Common myeloid progenitor, CD34-positive (primary cell): Measurements from ENCODE around the gene ERICH3.

Experiments
- CTCF ChIA-PET: fragments of 350-600 bp; sonication (Branson Sonifier 250); formaldehyde crosslinking; loops from one replicate; lab custom pipeline; 2021; ENCODE audit warnings: antibody characterized with exemption; lab: Charles Lee
- POLR2A ChIA-PET: fragments of 350-600 bp; sonication (Branson Sonifier 250); formaldehyde crosslinking; loops from one replicate; lab custom pipeline; 2021; ENCODE audit warnings: antibody characterized with exemption; lab: Charles Lee
- DNase-seq, 3 donors: peaks; one replicate each; pipeline versions ENCODE4 v3.0.0 to v3.0.0-alpha.2; 2013
- H3K27ac ChIP-seq, 2 experiments: 1 replicate in 1 of 2; 2 replicates in 1 of 2; pipeline ENCODE4 v1.7.0; 2013; ENCODE audit warnings: inconsistent platforms in 2 of 2, low read length in 2 of 2, mild to moderate bottlenecking in 2 of 2, low read depth in 1 of 2, moderate library complexity in 1 of 2; ENCODE audit not compliant: severe bottlenecking in 2 of 2, insufficient read depth in 1 of 2, poor library complexity in 1 of 2
- H3K27me3 ChIP-seq, 5 experiments: replicated peaks in 2 of 5; 1 replicate in 3 of 5; 2 replicates in 2 of 5; pipeline versions ENCODE4 v1.6.1 to v1.7.0; 2013; ENCODE audit warnings: low read length in 4 of 5, mild to moderate bottlenecking in 2 of 5, moderate library complexity in 2 of 5, inconsistent platforms in 1 of 5; ENCODE audit not compliant: insufficient read depth in 5 of 5, control insufficient read depth in 4 of 5
- H3K36me3 ChIP-seq, 4 experiments: 1 replicate in 2 of 4; 2 replicates in 2 of 4; pipeline versions ENCODE4 v1.6.1 to v1.7.0; 2013; ENCODE audit warnings: low read length in 3 of 4, control low read depth in 1 of 4, mild to moderate bottlenecking in 1 of 4; ENCODE audit not compliant: control insufficient read depth in 4 of 4, insufficient read depth in 4 of 4
- H3K4me1 ChIP-seq, 4 experiments: 1 replicate in 3 of 4; 2 replicates in 1 of 4; pipeline versions ENCODE4 v1.6.1 to v1.7.1; 2013; ENCODE audit warnings: low read length in 3 of 4, mild to moderate bottlenecking in 3 of 4, control low read depth in 1 of 4, inconsistent platforms in 1 of 4, moderate library complexity in 1 of 4; ENCODE audit not compliant: control insufficient read depth in 4 of 4, insufficient read depth in 4 of 4; ENCODE audit errors: control extremely low read depth in 1 of 4
- H3K4me3 ChIP-seq, 7 experiments: 1 replicate in 4 of 7; 2 replicates in 3 of 7; pipeline versions ENCODE4 v1.5.1 to v1.7.0; 2013; ENCODE audit warnings: mild to moderate bottlenecking in 7 of 7, low read length in 6 of 7, moderate library complexity in 6 of 7, inconsistent platforms in 2 of 7, low read depth in 2 of 7, control low read depth in 1 of 7; ENCODE audit not compliant: insufficient read depth in 4 of 7, control insufficient read depth in 1 of 7; ENCODE audit errors: extremely low read depth in 1 of 7
- H3K9me3 ChIP-seq, 5 experiments: 1 replicate in 4 of 5; 2 replicates in 1 of 5; pipeline versions ENCODE4 v1.6.1 to v1.7.1; 2013; ENCODE audit warnings: low read length in 4 of 5, mild to moderate bottlenecking in 2 of 5, inconsistent platforms in 1 of 5, low read depth in 1 of 5, moderate library complexity in 1 of 5; ENCODE audit not compliant: control insufficient read depth in 4 of 5, insufficient read depth in 2 of 5; ENCODE audit errors: control extremely low read depth in 1 of 5
- WGBS: methylation state at CpG from one replicate; pipeline ENCODE4 v1.1.5; 2013; ENCODE audit not compliant: insufficient coverage; 5-methylcytosine and 5-hydroxymethylcytosine counted together

Gene ERICH3

DNA sequence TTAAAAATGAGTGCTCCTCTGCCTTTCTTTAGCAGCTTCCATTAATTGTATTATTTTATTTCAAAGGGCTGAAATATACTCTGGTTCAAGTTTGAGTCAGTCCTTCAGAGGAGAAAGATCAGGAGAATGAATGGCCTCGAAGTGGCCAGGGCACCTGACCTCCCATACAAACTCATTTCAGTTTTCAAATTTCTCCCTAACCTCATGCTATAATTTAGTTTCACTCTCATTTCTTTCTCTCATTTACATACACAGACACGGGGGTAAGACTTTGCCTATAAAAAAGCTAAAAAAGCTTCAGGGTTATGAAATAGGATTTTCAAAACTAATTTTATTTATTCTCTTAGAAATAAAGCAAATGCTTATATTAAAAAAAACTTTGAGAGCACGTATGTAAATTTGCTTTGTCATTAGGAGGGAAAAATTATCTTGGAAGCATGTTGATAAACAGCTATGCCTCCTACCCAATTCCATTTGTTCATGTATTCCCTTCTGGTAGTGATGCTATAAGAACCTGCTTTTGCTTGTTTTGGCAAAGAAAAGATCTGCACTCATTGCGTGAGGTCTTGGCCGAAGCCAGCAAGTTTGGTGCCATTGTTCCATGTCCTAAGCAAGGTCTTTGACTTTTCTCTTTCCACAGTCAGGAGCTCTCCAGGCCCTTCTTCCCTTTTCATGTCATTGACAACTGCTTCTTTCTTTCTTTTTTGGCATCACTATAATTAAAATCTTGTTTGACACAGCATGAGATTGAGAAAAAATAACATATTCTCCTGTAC is 80.8 kb downstream of the ERICH3 start:
- ChIA-PET POLR2A (no interaction called here), CTCF (no interaction called here)
- no peaks in the 10 kb centered on the region for H3K9me3 ChIP-seq
- H3K4me3 ChIP-seq: no peak overlapping the region
- H3K27me3 ChIP-seq: no peaks in the 10 kb centered on the region
- no peaks in the 10 kb centered on the region for H3K36me3 ChIP-seq
- 86% methylated on average over 3 of the region's 5 CpGs for WGBS
- DNase-seq: no peak
- no peaks in the 10 kb centered on the region for H3K4me1 ChIP-seq
- H3K27ac ChIP-seq: no peak overlapping the region

DNA sequence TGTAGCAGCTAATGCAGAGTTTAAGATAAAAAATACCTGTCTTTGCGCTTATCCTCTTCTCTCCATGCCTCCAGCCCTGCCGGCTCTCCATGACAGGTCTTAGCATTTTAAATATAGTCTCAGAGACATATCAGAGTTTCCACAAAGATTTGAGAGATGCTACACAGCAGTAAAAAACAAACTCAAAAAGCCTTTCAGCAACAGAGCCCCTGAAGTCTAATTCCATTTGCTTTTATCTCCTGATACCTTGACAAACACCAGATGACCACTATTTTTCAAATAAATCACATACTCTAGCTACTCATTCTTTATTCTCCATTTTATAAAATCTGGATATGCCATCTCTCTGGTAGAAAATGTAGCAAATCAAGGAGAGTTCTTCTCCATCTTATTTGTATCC is 81.6 kb downstream of the ERICH3 start:
- POLR2A ChIA-PET: no interaction called here
- H3K27ac ChIP-seq: no peak overlapping the region

DNA sequence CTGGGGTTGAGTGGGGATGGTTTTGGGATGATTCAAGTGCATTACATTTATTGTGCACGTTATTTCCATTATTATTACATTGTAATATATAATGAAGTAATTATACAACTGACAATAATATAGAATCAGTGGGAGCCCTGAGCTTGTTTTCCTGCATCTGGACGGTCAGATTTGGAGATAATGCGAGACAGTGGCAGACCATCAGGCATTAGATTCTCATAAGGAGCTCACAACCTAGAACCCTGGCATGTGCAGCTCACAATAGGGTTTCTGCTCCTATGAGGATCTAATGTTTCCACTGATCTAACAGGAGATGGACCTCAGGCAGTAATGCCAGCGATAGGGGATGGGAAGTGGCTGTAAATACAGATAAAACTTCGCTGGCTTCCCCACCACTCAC is 83.3 kb downstream of the ERICH3 start:
- ChIA-PET CTCF (no interaction called here), POLR2A (interaction anchor here (0.6 kb wide), 1 partner anchor 105 kb away, joined by 4 read pairs; no protein-coding TSS in a partner anchor)
- Histone ChIP-seq H3K36me3 (no peaks in the 10 kb centered on the region), H3K4me3 (no peak overlapping the region), H3K27me3 (no peaks in the 10 kb centered on the region), H3K9me3 (peaks cover 0 to 2% (median 0%) of the 10 kb centered on the region in 5 experiments), H3K27ac (no peak overlapping the region), H3K4me1 (no peaks in the 10 kb centered on the region)
- no peak for DNase-seq
- 88% methylated on average over 3 of the region's 5 CpGs for WGBS

More for the DNA sequence above, 81.6 kb downstream of the ERICH3 start:
- no peaks in the 10 kb centered on the region for H3K4me1 ChIP-seq
- DNase-seq: no peak
- no peaks in the 10 kb centered on the region for H3K9me3 ChIP-seq
- 100% methylated on average over 2 of the region's 2 CpGs for WGBS
- no peaks in the 10 kb centered on the region for H3K36me3 ChIP-seq
- CTCF ChIA-PET: no interaction called here
- H3K27me3 ChIP-seq: no peaks in the 10 kb centered on the region
- H3K4me3 ChIP-seq: no peak overlapping the region

DNA sequence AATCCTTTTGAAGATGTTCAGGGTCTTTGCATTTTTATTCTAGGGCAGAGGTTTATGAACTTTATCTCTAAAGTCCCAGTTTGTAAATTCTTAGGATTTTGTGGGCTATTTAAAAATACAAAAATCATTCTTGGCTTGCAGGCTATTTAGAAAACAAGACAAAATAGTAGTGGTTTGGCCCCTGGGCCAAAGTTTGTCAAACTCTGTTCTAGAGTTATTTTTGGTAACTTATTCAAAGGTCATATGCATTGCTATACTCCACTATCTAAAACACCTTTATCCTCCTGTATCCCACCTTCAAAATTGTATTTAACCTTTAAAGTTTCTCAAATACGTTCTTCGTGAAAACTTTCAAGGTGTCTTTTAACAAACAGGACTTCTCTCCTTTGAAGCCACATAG is 85.7 kb downstream of the ERICH3 start:
- ChIA-PET POLR2A (no interaction called here), CTCF (no interaction called here)
- Histone ChIP-seq H3K27ac (no peak overlapping the region), H3K27me3 (no peaks in the 10 kb centered on the region), H3K4me3 (no peak overlapping the region), H3K9me3 (peaks cover 0 to 2% (median 0%) of the 10 kb centered on the region in 5 experiments), H3K4me1 (no peaks in the 10 kb centered on the region), H3K36me3 (no peaks in the 10 kb centered on the region)
- no peak for DNase-seq
- 100% methylated on average over 2 of the region's 2 CpGs for WGBS

DNA sequence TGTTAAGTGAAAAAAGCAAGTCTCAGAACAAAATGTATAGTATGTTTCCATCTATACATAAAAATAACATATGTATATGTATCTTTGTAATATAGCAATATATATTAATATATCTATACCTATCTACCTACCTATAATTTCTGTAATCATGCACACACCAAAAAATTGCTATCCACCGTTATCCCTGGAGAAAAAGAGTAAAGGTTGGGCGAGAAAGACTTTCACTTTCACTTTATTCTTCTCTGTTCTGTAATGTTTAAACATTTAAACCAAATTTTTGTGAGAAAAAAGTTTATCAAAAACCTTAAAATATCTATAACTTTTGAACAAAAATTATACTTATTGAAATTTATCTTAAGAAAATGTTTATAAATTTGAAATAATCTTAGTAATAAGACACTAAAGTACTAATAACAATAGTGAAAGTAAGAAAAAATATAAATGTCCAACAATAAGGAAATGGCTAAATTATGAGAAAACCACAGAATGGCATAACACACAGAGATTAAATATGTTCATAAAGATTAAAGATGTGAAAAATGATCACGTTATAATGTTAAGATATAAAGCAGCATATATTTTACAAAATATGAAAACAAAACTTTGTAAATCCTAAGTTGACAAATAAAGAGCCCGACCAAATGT is 87.2 kb downstream of the ERICH3 start:
- H3K27me3 ChIP-seq: no peaks in the 10 kb centered on the region
- peak in 2 of 3 donors; percentile 11 to 12 for DNase-seq
- WGBS: no CpG with 5 or more reads among the region's 4 CpGs
- H3K36me3 ChIP-seq: no peaks in the 10 kb centered on the region
- ChIA-PET POLR2A (no interaction called here), CTCF (no interaction called here)
- H3K9me3 ChIP-seq: peaks cover 0 to 2% (median 0%) of the 10 kb centered on the region in 5 experiments
- H3K4me1 ChIP-seq: no peaks in the 10 kb centered on the region
- no peak overlapping the region for H3K27ac ChIP-seq
- no peak overlapping the region for H3K4me3 ChIP-seq

DNA sequence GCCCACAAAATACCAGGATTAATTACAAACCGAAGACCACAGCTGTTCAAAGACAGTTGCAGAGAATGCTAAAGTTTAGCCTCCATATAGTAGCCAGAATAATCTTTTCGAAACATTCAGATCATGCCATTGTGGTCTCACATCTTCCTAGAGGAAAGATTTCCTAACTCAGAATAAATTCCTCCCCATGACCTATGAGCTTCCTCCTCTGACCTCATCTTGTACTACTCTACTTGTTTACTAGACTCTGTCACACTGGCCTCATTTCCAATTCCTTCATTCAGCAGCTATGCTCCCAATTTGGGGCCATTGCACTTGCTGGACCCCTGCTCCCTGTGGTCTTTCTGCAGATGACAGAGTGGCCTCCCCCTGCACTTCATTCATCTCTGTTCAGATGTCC is 89.4 kb downstream of the ERICH3 start:
- WGBS: 100% methylated on average over 2 of the region's 2 CpGs
- Histone ChIP-seq H3K36me3 (no peaks in the 10 kb centered on the region), H3K4me3 (no peak overlapping the region), H3K27me3 (no peaks in the 10 kb centered on the region), H3K4me1 (no peaks in the 10 kb centered on the region), H3K27ac (no peak overlapping the region), H3K9me3 (peaks cover 0 to 2% (median 0%) of the 10 kb centered on the region in 5 experiments)
- ChIA-PET POLR2A (no interaction called here), CTCF (no interaction called here)
- no peak for DNase-seq

DNA sequence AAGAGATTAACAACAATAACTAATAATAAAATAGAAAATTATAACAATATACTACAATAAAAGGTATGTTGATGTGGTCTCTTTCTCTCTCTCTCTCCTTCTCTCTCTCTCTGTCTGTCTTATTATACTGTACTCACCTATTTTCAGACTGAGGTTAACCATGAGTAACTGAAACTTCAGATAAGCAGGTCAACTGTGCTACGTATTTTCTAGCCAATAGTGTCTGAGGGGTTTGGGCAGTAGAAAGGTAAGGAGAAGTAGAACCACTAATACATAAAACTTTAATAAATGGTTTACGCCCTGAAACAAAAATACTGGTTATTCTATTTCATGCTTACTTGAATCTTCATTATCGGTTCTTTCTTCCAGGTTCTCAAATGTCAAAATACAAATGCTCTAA is 90.2 kb downstream of the ERICH3 start:
- Histone ChIP-seq H3K4me3 (no peak overlapping the region), H3K27ac (no peak overlapping the region), H3K4me1 (no peaks in the 10 kb centered on the region), H3K27me3 (no peaks in the 10 kb centered on the region), H3K36me3 (no peaks in the 10 kb centered on the region), H3K9me3 (peaks cover 0 to 2% (median 0%) of the 10 kb centered on the region in 5 experiments)
- DNase-seq: no peak
- WGBS: 92% methylated on average over 2 of the region's 3 CpGs
- POLR2A ChIA-PET: no interaction called here
- CTCF ChIA-PET: no interaction called here
